Transverse colon (tissue), 4 donors: ENCODE data around the gene WASL. TPM values are rescaled to one million over a fixed set of nuclear protein-coding genes. Genes with fewer than 3 reads are reported as not detected.

ENCODE experiments used
- DNase-seq: peaks from one replicate; pipeline ENCODE4 v3.0.0-alpha.2; 2019
- H3K27ac ChIP-seq, 4 donors: fragments of 200-600 bp; sonication (generic); 2 replicates each; pipeline ENCODE4 v1.5.1; 2016 to 2018; ENCODE audit warnings: inconsistent platforms in 4 of 4
- H3K27me3 ChIP-seq: fragments of 200-600 bp; sonication (generic); 2 replicates; pipeline ENCODE4 v1.5.1; 2017; ENCODE audit warnings: inconsistent platforms
- H3K36me3 ChIP-seq, 4 donors: fragments of 200-600 bp; sonication (generic); 2 replicates each; pipeline ENCODE4 v1.5.1; 2017 to 2019; ENCODE audit warnings: inconsistent platforms in 4 of 4
- H3K4me1 ChIP-seq, 4 donors: fragments of 200-600 bp; sonication (generic); 2 replicates each; pipeline ENCODE4 v1.5.1; 2017 to 2020; ENCODE audit warnings: inconsistent platforms in 4 of 4
- H3K4me3 ChIP-seq, 4 donors: fragments of 200-600 bp; sonication (generic); 1 replicate in 1 of 4; 2 replicates in 3 of 4; pipeline versions ENCODE4 v1.5.1 to v1.6.1; 2017 to 2019; ENCODE audit warnings: inconsistent platforms in 4 of 4
- H3K9me3 ChIP-seq, 2 donors: fragments of 200-600 bp; sonication (generic); 2 replicates each; pipeline ENCODE4 v1.5.1; 2017 to 2019; ENCODE audit warnings: inconsistent platforms in 2 of 2
- EP300 ChIP-seq: sonication (generic); formaldehyde crosslinking; IDR thresholded peaks from one replicate; pipeline ENCODE4 v1.6.1; 2017; ENCODE audit warnings: antibody characterized with exemption, low read depth
- POLR2A ChIP-seq: fragments of 450-650 bp; IDR thresholded peaks from one replicate; pipeline ENCODE4 v1.6.1; 2016; ENCODE audit warnings: antibody characterized with exemption, mild to moderate bottlenecking, moderate library complexity
- POLR2AphosphoS5 ChIP-seq, 3 donors: sonication (generic); formaldehyde crosslinking; IDR thresholded peaks; one replicate each; pipeline ENCODE4 v1.6.1; 2016; ENCODE audit warnings: antibody characterized with exemption in 3 of 3
- WGBS, 2 donors: methylation state at CpG; one replicate each; pipeline ENCODE4 v1.1.5; 2018; ENCODE audit warnings: low coverage in 1 of 2; 5-methylcytosine and 5-hydroxymethylcytosine counted together
- in situ Hi-C, 4 donors: fragments of 200-750 bp; cut with MboI; loops; one replicate each; pipeline versions ENCODE4 v1.15.0 to v1.15.1; 2017; ENCODE audit warnings: low sequenced_read_pairs in 3 of 4, low pct_ligation_motif_present in 1 of 4, low pct_unique_long_range_greater_than_20kb in 1 of 4
- intact Hi-C: fragments of 100-400 bp; cut with DNase I; formaldehyde crosslinking; loops from one replicate; pipeline ENCODE4 v1.15.1; 2023; ENCODE audit warnings: low total_unique reads
- total RNA-seq, 4 donors: library from RNA; depleted of rRNA; stranded (reverse); fragments of >200 nt; gene quantifications; one replicate each; pipeline ENCODE4 v1.1.0, GENCODE V29; 2016
- TF ChIP-seq, protein P1 (sequence below), 5 experiments: fragments of 200-600 bp in 3 of 5; fragments of 450-650 bp in 2 of 5; sonication (generic) in 3 of 5; IDR thresholded peaks; 1 replicate in 2 of 5; 2 replicates in 3 of 5; pipeline ENCODE4 v1.5.1; 2016 to 2017; ENCODE audit warnings: antibody characterized with exemption in 5 of 5, inconsistent platforms in 3 of 5, mild to moderate bottlenecking in 2 of 5, moderate library complexity in 1 of 5

Gene WASL
- 10 to 100 TPM; 30.1 to 97.8 (median 65.7) TPM for total RNA-seq

DNA sequence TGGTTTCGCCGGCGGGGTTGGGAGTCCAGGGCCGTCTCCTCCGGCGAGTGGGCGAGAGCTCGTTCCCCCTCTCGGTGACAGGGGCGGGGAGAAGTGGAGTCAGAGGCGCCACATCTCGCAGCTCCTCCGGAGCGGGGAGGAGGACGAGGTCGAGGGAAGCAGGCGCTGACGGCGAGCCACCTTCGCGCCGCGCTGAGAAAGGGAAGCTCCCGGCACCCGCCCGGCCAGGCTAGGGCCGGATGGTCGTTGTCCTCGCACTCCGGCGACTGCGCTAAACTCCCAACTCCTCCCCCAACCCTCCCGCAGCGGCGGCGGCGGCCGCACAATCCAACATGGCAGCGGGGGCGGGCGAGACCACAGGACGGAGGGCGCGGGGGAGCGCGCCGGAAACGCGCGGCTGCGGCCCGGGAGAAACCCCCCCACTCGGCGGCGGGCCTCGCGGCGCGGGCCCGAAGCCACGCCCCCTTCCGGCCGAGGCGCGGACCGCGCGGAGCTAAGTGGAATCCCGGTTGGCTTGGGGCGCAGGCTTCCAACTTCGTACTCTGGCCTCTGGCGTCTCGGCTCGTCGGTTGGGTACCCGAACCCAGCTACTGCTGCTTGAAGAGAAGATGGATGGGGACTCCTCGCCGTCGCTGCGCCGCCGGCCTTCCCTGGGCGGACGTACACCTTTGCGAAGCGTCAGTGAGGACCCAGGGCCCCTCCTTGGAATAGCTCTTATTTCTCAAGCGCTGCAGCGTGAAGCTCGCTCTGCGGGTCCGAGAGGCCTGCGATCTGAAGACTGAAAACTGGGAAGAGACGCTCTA is at the start of gene WASL:
WASL (minus strand) TSS at position 270 of the 803 bp plus-strand sequence; CDS start at position 1, 269 bp downstream.
- H3K4me1 ChIP-seq = peaks cover 20 to 78% (median 33%) of the 10 kb centered on the region in 4 donors
- H3K27ac ChIP-seq = peak within 1 kb of the TSS; percentile 99 to 100 (median 99)
- intact Hi-C loops (no loop called here), in situ Hi-C loops (no loop called here)
- H3K27me3 ChIP-seq = no peaks in the 10 kb centered on the region
- no peaks in the 10 kb centered on the region for H3K36me3 ChIP-seq
- peak within 1 kb of the TSS; percentile 82 to 97 (median 88) for H3K4me3 ChIP-seq
- 1% methylated on average over 39 of the region's 93 CpGs; no CpG with 5 or more reads in 1 of the 2 donors for WGBS, 2 donors
- TF ChIP-seq EP300 (no peak), POLR2AphosphoS5 (IDR thresholded peaks at IDR 0.05) (peak; percentile 93 to 97 (median 95)), POLR2A (peak; percentile 98)
- TF ChIP-seq, protein P1, sequence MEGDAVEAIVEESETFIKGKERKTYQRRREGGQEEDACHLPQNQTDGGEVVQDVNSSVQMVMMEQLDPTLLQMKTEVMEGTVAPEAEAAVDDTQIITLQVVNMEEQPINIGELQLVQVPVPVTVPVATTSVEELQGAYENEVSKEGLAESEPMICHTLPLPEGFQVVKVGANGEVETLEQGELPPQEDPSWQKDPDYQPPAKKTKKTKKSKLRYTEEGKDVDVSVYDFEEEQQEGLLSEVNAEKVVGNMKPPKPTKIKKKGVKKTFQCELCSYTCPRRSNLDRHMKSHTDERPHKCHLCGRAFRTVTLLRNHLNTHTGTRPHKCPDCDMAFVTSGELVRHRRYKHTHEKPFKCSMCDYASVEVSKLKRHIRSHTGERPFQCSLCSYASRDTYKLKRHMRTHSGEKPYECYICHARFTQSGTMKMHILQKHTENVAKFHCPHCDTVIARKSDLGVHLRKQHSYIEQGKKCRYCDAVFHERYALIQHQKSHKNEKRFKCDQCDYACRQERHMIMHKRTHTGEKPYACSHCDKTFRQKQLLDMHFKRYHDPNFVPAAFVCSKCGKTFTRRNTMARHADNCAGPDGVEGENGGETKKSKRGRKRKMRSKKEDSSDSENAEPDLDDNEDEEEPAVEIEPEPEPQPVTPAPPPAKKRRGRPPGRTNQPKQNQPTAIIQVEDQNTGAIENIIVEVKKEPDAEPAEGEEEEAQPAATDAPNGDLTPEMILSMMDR (IDR thresholded peaks at IDR 0.05) = no peak
- no peaks in the 10 kb centered on the region for H3K9me3 ChIP-seq
- peak; percentile 95 for DNase-seq

DNA sequence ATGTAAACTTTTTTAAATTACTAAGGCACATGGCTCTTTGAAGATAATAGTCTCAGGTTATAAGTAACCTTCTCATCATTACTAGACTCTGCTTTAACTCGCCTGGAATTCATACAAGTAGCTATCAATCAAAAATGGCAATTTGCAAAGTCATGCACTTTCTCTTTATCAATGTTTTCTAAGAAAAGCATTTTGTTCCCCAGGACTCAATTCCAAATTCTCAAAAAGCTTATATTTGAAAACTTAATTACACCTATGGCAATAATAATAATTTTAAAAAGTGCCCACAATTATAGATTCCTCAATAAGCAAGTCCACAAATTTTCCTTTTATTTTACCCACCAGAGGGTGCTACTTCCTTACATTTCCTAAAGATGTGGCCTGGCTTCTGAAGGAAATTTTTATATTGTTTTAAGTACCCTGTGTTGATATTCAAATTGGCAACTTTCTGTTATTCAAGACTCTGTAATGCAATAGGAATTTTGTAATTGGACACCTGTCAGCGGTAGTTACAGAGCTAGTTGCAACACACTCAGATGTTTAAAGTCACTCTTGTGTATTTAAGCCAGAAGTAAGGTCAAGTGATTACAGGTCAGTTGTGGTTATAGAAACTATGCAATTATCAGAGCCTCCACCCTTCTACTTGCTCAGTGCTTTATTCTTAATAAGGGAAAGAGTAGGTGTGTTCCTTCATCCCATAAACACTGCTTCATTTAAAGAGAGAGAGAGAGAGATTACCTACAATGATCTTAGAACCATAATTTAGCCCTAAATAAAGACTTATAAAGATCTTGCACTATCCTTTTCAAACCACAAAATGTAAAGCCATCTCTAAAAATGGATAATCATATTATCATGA is 49.1 kb upstream of the WASL start:
- TF ChIP-seq, protein P1 (IDR thresholded peaks at IDR 0.05) = peak; percentile 47 to 74 (median 57)
- TF ChIP-seq POLR2A (no peak), POLR2AphosphoS5 (IDR thresholded peaks at IDR 0.05) (peak in 1 of 3 donors; percentile 33), EP300 (no peak)
- no peaks in the 10 kb centered on the region for H3K27me3 ChIP-seq
- H3K36me3 ChIP-seq = no peaks in the 10 kb centered on the region
- in situ Hi-C loops = loop anchor here in 1 of 4 donors (25.0 kb wide), 1 partner anchor 111 kb away; no protein-coding TSS in a partner anchor
- peak overlapping the region in 1 of 4 donors; percentile 30 for H3K4me3 ChIP-seq
- H3K9me3 ChIP-seq = no peaks in the 10 kb centered on the region
- no peak for DNase-seq
- intact Hi-C loops = no loop called here
- peak overlapping the region; percentile 55 to 77 (median 60) for H3K27ac ChIP-seq
- WGBS, 2 donors = 44 to 47% methylated on average over 2 of the region's 2 CpGs
- H3K4me1 ChIP-seq = peaks cover 6 to 45% (median 18%) of the 10 kb centered on the region in 4 donors

DNA sequence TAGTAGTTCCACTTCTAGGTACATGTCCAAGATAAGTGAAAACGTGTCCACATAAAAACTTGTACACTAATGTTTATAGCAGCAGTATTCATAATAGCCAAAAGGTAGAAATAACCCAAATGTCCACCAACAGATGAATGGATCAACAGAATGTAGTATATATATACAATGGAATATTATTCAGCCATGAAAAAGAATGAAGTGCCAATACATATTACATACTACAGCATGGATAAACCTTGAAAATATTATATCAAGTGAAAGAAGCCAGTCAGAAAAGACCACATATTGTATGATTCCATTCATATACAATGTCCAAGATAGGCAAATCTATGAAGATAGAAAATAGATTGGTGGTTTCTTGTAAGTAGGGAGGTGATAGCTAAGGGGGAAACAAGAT is 47.8 kb upstream of the WASL start:
- DNase-seq = no peak
- no peak overlapping the region for H3K4me3 ChIP-seq
- 35% methylated on average over 1 of the region's 1 CpG; no CpG with 5 or more reads in 1 of the 2 donors for WGBS, 2 donors
- in situ Hi-C loops = loop anchor here in 1 of 4 donors (25.0 kb wide), 1 partner anchor 109 kb away; no protein-coding TSS in a partner anchor
- intact Hi-C loops = no loop called here
- peaks cover 6 to 45% (median 18%) of the 10 kb centered on the region in 4 donors for H3K4me1 ChIP-seq
- peak overlapping the region; percentile 55 to 77 (median 60) for H3K27ac ChIP-seq
- TF ChIP-seq EP300 (no peak), POLR2A (no peak), POLR2AphosphoS5 (IDR thresholded peaks at IDR 0.05) (no peak)
- TF ChIP-seq, protein P1 (IDR thresholded peaks at IDR 0.05) = no peak
- no peaks in the 10 kb centered on the region for H3K36me3 ChIP-seq
- no peaks in the 10 kb centered on the region for H3K9me3 ChIP-seq
- no peaks in the 10 kb centered on the region for H3K27me3 ChIP-seq
